Neural progenitor cell (in vitro differentiated cells): ENCODE data around the gene PLXDC2.

Experiments used
- EZH2phosphoT487 ChIP-seq: fragments of 200-600 bp; sonication (generic); IDR thresholded peaks from 2 replicates; pipeline ENCODE4 v1.6.1; 2017; ENCODE audit warnings: antibody characterized with exemption
- TF ChIP-seq, protein P1 (sequence below): fragments of 200-600 bp; sonication (generic); IDR thresholded peaks from 2 replicates; pipeline ENCODE4 v1.5.1; 2017; ENCODE audit warnings: antibody characterized with exemption, mild to moderate bottlenecking

GRCh38 chr10:20084451-20084850 is 268.2 kb downstream of the PLXDC2 start:
- TF ChIP-seq, protein P1, sequence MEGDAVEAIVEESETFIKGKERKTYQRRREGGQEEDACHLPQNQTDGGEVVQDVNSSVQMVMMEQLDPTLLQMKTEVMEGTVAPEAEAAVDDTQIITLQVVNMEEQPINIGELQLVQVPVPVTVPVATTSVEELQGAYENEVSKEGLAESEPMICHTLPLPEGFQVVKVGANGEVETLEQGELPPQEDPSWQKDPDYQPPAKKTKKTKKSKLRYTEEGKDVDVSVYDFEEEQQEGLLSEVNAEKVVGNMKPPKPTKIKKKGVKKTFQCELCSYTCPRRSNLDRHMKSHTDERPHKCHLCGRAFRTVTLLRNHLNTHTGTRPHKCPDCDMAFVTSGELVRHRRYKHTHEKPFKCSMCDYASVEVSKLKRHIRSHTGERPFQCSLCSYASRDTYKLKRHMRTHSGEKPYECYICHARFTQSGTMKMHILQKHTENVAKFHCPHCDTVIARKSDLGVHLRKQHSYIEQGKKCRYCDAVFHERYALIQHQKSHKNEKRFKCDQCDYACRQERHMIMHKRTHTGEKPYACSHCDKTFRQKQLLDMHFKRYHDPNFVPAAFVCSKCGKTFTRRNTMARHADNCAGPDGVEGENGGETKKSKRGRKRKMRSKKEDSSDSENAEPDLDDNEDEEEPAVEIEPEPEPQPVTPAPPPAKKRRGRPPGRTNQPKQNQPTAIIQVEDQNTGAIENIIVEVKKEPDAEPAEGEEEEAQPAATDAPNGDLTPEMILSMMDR: no peak
- TF ChIP-seq EZH2phosphoT487: no peak
